ENCODE results near the gene CA4. TPM values are rescaled to one million over a fixed set of nuclear protein-coding genes. Genes with fewer than 3 reads are reported as not detected.

Gene CA4
- total and polyA plus RNA-seq, 2 of the 8 experiments (the other 6 are each of a cell fraction or from before 2014, with no cell fraction given): 3.6 to 4.2 TPM

GRCh38 chr17:60145006-60145935 lies 4.5 kb upstream of the CA4 start (continued):
- TF ChIP-seq, protein P1, sequence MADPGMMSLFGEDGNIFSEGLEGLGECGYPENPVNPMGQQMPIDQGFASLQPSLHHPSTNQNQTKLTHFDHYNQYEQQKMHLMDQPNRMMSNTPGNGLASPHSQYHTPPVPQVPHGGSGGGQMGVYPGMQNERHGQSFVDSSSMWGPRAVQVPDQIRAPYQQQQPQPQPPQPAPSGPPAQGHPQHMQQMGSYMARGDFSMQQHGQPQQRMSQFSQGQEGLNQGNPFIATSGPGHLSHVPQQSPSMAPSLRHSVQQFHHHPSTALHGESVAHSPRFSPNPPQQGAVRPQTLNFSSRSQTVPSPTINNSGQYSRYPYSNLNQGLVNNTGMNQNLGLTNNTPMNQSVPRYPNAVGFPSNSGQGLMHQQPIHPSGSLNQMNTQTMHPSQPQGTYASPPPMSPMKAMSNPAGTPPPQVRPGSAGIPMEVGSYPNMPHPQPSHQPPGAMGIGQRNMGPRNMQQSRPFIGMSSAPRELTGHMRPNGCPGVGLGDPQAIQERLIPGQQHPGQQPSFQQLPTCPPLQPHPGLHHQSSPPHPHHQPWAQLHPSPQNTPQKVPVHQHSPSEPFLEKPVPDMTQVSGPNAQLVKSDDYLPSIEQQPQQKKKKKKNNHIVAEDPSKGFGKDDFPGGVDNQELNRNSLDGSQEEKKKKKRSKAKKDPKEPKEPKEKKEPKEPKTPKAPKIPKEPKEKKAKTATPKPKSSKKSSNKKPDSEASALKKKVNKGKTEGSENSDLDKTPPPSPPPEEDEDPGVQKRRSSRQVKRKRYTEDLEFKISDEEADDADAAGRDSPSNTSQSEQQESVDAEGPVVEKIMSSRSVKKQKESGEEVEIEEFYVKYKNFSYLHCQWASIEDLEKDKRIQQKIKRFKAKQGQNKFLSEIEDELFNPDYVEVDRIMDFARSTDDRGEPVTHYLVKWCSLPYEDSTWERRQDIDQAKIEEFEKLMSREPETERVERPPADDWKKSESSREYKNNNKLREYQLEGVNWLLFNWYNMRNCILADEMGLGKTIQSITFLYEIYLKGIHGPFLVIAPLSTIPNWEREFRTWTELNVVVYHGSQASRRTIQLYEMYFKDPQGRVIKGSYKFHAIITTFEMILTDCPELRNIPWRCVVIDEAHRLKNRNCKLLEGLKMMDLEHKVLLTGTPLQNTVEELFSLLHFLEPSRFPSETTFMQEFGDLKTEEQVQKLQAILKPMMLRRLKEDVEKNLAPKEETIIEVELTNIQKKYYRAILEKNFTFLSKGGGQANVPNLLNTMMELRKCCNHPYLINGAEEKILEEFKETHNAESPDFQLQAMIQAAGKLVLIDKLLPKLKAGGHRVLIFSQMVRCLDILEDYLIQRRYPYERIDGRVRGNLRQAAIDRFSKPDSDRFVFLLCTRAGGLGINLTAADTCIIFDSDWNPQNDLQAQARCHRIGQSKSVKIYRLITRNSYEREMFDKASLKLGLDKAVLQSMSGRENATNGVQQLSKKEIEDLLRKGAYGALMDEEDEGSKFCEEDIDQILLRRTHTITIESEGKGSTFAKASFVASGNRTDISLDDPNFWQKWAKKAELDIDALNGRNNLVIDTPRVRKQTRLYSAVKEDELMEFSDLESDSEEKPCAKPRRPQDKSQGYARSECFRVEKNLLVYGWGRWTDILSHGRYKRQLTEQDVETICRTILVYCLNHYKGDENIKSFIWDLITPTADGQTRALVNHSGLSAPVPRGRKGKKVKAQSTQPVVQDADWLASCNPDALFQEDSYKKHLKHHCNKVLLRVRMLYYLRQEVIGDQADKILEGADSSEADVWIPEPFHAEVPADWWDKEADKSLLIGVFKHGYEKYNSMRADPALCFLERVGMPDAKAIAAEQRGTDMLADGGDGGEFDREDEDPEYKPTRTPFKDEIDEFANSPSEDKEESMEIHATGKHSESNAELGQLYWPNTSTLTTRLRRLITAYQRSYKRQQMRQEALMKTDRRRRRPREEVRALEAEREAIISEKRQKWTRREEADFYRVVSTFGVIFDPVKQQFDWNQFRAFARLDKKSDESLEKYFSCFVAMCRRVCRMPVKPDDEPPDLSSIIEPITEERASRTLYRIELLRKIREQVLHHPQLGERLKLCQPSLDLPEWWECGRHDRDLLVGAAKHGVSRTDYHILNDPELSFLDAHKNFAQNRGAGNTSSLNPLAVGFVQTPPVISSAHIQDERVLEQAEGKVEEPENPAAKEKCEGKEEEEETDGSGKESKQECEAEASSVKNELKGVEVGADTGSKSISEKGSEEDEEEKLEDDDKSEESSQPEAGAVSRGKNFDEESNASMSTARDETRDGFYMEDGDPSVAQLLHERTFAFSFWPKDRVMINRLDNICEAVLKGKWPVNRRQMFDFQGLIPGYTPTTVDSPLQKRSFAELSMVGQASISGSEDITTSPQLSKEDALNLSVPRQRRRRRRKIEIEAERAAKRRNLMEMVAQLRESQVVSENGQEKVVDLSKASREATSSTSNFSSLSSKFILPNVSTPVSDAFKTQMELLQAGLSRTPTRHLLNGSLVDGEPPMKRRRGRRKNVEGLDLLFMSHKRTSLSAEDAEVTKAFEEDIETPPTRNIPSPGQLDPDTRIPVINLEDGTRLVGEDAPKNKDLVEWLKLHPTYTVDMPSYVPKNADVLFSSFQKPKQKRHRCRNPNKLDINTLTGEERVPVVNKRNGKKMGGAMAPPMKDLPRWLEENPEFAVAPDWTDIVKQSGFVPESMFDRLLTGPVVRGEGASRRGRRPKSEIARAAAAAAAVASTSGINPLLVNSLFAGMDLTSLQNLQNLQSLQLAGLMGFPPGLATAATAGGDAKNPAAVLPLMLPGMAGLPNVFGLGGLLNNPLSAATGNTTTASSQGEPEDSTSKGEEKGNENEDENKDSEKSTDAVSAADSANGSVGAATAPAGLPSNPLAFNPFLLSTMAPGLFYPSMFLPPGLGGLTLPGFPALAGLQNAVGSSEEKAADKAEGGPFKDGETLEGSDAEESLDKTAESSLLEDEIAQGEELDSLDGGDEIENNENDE (IDR thresholded peaks at IDR 0.05; ENCODE audit: insufficient replicate concordance, low read length): no peak
- no peak for TF ChIP-seq ASH2L (IDR thresholded peaks at IDR 0.05; ENCODE audit: low read length)
- TF ChIP-seq KDM1A (IDR thresholded peaks at IDR 0.05; ENCODE audit: borderline replicate concordance, low read length): peak; percentile 55; the same call in 1 of the 2 replicates
- no peak for TF ChIP-seq GABPA (IDR thresholded peaks at IDR 0.05; ENCODE audit: borderline replicate concordance, insufficient read depth, low read length)
- no peak for TF ChIP-seq EZH2 (IDR thresholded peaks at IDR 0.05; ENCODE audit: low read depth, low read length, severe bottlenecking)
- TF ChIP-seq SIX5 (IDR thresholded peaks at IDR 0.05; ENCODE audit: low read depth, low read length): no peak
- TF ChIP-seq TAF1 (IDR thresholded peaks at IDR 0.05; ENCODE audit: low read depth, low read length): no peak
